Naive thymus-derived CD4-positive, alpha-beta T cell (primary cell): Measurements from ENCODE around the gene CA10. TPM values are rescaled to one million over a fixed set of nuclear protein-coding genes. Genes with fewer than 3 reads are reported as not detected.

ENCODE experiments used
- ATAC-seq: fragments of 150-1000 bp; cut with Tn5 transposase; 2 replicates; pipeline ENCODE4 v1.10.0; 2021; ENCODE audit warnings: mild to moderate bottlenecking, moderate library complexity
- CTCF ChIA-PET: fragments of 350-600 bp; sonication (Branson Sonifier 250); formaldehyde crosslinking; loops from one replicate; lab custom pipeline; 2021; ENCODE audit warnings: antibody characterized with exemption; lab: Charles Lee
- POLR2A ChIA-PET: fragments of 350-600 bp; sonication (Branson Sonifier 250); formaldehyde crosslinking; loops from one replicate; lab custom pipeline; 2021; ENCODE audit warnings: antibody characterized with exemption, inconsistent platforms; lab: Charles Lee
- DNase-seq, 9 donors: peaks; one replicate each; pipeline versions ENCODE4 v3.0.0 to v3.0.0-alpha.2; 2020 to 2022; ENCODE audit warnings: mixed read lengths in 1 of 9
- H3K27ac ChIP-seq: one replicate; pipeline ENCODE4 v1.7.0; 2013; ENCODE audit warnings: mild to moderate bottlenecking, low read depth, low read length, moderate library complexity
- H3K27me3 ChIP-seq, 2 donors: one replicate each; pipeline ENCODE4 v1.7.0; 2013; ENCODE audit warnings: low read length in 2 of 2, mild to moderate bottlenecking in 2 of 2, moderate library complexity in 2 of 2; ENCODE audit not compliant: control insufficient read depth in 2 of 2, insufficient read depth in 2 of 2
- H3K36me3 ChIP-seq, 3 experiments: 1 replicate in 2 of 3; 2 replicates in 1 of 3; pipeline ENCODE4 v1.7.0; 2013; ENCODE audit warnings: low read length in 3 of 3, mild to moderate bottlenecking in 3 of 3, moderate library complexity in 1 of 3; ENCODE audit not compliant: insufficient read depth in 3 of 3, control insufficient read depth in 2 of 3
- H3K4me1 ChIP-seq, 2 donors: one replicate each; pipeline ENCODE4 v1.7.0; 2013; ENCODE audit warnings: low read length in 2 of 2, mild to moderate bottlenecking in 2 of 2, moderate library complexity in 1 of 2; ENCODE audit not compliant: control insufficient read depth in 2 of 2, insufficient read depth in 2 of 2
- H3K4me3 ChIP-seq: 2 replicates; pipeline ENCODE4 v1.7.0; 2013; ENCODE audit warnings: mild to moderate bottlenecking, low read length
- H3K9me3 ChIP-seq, 3 experiments: 1 replicate in 2 of 3; 2 replicates in 1 of 3; pipeline ENCODE4 v1.7.0; 2013; ENCODE audit warnings: low read length in 3 of 3; ENCODE audit not compliant: control insufficient read depth in 2 of 3
- H3K27ac Mint-ChIP-seq, 9 donors: one replicate each; pipeline ENCODE4 v1.8.0; 2020 to 2022; ENCODE audit warnings: mixed read lengths in 9 of 9, mild to moderate bottlenecking in 8 of 9, moderate library complexity in 5 of 9, inconsistent platforms in 2 of 9
- H3K27me3 Mint-ChIP-seq, 5 donors: one replicate each; pipeline ENCODE4 v1.8.0; 2021 to 2022; ENCODE audit warnings: mixed read lengths in 5 of 5, mild to moderate bottlenecking in 1 of 5
- H3K36me3 Mint-ChIP-seq, 5 donors: one replicate each; pipeline ENCODE4 v1.8.0; 2020 to 2022; ENCODE audit warnings: mixed read lengths in 5 of 5, mild to moderate bottlenecking in 3 of 5, inconsistent platforms in 1 of 5
- H3K4me1 Mint-ChIP-seq, 7 donors: one replicate each; pipeline ENCODE4 v1.8.0; 2020 to 2022; ENCODE audit warnings: mixed read lengths in 7 of 7, mild to moderate bottlenecking in 3 of 7, inconsistent platforms in 1 of 7
- H3K4me3 Mint-ChIP-seq, 10 donors: one replicate each; pipeline ENCODE4 v1.8.0; 2020 to 2022; ENCODE audit warnings: mild to moderate bottlenecking in 10 of 10, mixed read lengths in 10 of 10, moderate library complexity in 6 of 10, inconsistent platforms in 2 of 10
- H3K9me3 Mint-ChIP-seq, 11 donors: one replicate each; pipeline ENCODE4 v1.8.0; 2020 to 2022; ENCODE audit warnings: mixed read lengths in 11 of 11, mild to moderate bottlenecking in 4 of 11, inconsistent platforms in 1 of 11, moderate library complexity in 1 of 11
- intact Hi-C, 2 donors: fragments of 100-400 bp; cut with micrococcal nuclease; formaldehyde crosslinking; loops; one replicate each; pipeline ENCODE4 v1.15.1; 2023
- polyA plus RNA-seq, 2 donors: library from polyadenylated mRNA; unstranded; fragments of 300-500 nt; fragmentation: Illumina TruSeq; gene quantifications; one replicate each; pipeline ENCODE4 v1.2.3, GENCODE V29; 2021
- total RNA-seq, 6 experiments: library from RNA in 5 of 6; stranded (reverse) in 5 of 6; gene quantifications; 1 replicate in 5 of 6; 2 replicates in 1 of 6; pipeline ENCODE4 v1.2.3 and lab custom pipeline; 2021 to 2026

CA10 gene
- total and polyA plus RNA-seq, 7 experiments from 2014 or later = not detected

DNA sequence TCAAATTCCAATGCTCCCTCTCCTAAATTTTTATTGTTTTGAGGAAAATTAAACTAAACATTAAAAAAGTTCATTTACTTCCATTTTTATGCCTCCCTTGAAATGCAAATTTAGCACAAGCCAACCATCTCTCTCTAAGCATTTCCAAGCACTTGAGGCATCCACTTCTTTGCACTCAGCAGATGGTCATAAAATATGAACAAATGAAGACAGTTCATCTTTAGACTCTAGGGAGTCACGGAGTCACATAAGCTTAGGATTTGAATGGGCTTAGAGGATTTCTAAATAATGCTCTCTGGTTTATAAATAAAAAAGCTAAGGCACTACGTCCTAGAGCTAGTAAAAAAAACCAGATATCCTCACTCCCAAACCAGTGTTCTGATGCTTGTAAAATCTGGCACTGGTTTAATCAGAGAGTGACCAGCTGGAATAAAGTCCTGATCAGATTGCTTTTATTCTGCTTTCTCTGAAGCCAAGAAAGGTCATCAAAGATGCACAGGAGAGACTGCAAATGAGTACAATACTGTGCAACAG lies 204.2 kb downstream of the CA10 start:
- H3K27ac Mint-ChIP-seq = no peak overlapping the region
- intact Hi-C loops = no loop called here

DNA sequence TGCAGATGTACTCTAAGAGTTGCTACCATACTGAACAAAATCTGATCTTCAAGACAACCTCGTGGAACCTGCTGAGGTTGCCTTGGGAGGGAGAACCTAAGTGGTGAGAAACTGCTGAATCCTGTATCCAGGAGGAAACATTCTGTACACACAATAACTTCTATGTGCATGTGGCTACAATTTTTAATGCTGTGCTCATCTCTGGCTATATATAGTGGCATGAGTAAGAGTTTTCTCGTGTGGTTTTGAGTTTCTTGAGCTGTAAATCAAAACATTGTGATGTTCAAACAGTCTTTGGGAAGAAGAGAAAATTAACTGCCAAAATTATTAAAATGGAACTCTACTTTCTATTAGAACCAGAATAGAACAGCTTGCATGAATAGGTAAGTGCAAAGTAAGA lies 206.8 kb downstream of the CA10 start:
- Mint-ChIP-seq H3K4me3 (no peak overlapping the region), H3K9me3 (peaks cover 0 to 7% (median 0%) of the 10 kb centered on the region in 11 donors), H3K36me3 (no peaks in the 10 kb centered on the region), H3K4me1 (no peaks in the 10 kb centered on the region), H3K27me3 (peaks cover 0 to 33% (median 21%) of the 10 kb centered on the region in 5 donors), H3K27ac (no peak overlapping the region)
- Histone ChIP-seq H3K27me3 (no peaks in the 10 kb centered on the region), H3K36me3 (no peaks in the 10 kb centered on the region), H3K4me1 (no peaks in the 10 kb centered on the region), H3K27ac (no peak overlapping the region), H3K4me3 (no peak overlapping the region), H3K9me3 (no peaks in the 10 kb centered on the region)
- ChIA-PET POLR2A (interaction anchor here (0.6 kb wide), 1 partner anchor 17 kb away, joined by 3 read pairs; no protein-coding TSS in a partner anchor), CTCF (no interaction called here)
- no peak for DNase-seq
- intact Hi-C loops = no loop called here
- ATAC-seq = no peak

More for the DNA sequence above, 204.2 kb downstream of the CA10 start:
- Mint-ChIP-seq H3K9me3 (peaks cover 0 to 7% (median 0%) of the 10 kb centered on the region in 11 donors), H3K27me3 (peaks cover 0 to 36% (median 16%) of the 10 kb centered on the region in 5 donors), H3K36me3 (no peaks in the 10 kb centered on the region), H3K4me3 (no peak overlapping the region), H3K4me1 (no peaks in the 10 kb centered on the region)
- no peak overlapping the region for H3K27ac ChIP-seq
- H3K36me3 ChIP-seq = no peaks in the 10 kb centered on the region
- no peaks in the 10 kb centered on the region for H3K4me1 ChIP-seq
- no peaks in the 10 kb centered on the region for H3K27me3 ChIP-seq
- ATAC-seq = no peak
- DNase-seq = no peak
- no peak overlapping the region for H3K4me3 ChIP-seq
- ChIA-PET POLR2A (no interaction called here), CTCF (no interaction called here)
- H3K9me3 ChIP-seq = no peaks in the 10 kb centered on the region

DNA sequence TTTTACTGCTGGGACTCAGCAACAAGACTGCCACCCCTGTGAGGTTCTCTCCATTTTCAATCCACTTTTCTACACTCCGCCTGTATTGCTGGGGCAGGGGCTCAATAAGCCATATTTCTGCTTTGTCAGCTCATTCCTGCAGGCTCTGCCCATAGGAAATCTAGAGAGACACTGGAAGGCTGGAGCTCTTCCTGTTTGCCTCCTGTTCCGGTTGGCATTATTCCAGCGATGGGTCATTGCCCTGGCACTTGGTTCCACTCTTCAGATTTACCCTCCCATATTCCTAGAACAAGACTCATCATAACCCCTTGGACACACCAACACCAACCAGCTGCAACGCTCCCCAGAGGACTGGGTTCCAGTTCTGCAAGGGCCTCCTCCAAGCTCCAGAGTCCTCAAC lies 210.4 kb downstream of the CA10 start:
- intact Hi-C loops = no loop called here
- no peak for ATAC-seq
- H3K4me3 ChIP-seq = no peak overlapping the region
- DNase-seq = no peak
- H3K9me3 ChIP-seq = no peaks in the 10 kb centered on the region
- no peaks in the 10 kb centered on the region for H3K27me3 ChIP-seq
- no peak overlapping the region for H3K27ac ChIP-seq
- H3K36me3 Mint-ChIP-seq = no peaks in the 10 kb centered on the region
- peaks cover 0 to 30% (median 16%) of the 10 kb centered on the region in 5 donors for H3K27me3 Mint-ChIP-seq
- CTCF ChIA-PET = no interaction called here
- POLR2A ChIA-PET = no interaction called here
- no peaks in the 10 kb centered on the region for H3K4me1 ChIP-seq
- no peak overlapping the region for H3K4me3 Mint-ChIP-seq
- H3K4me1 Mint-ChIP-seq = no peaks in the 10 kb centered on the region
- H3K9me3 Mint-ChIP-seq = peaks cover 0 to 7% (median 0%) of the 10 kb centered on the region in 11 donors
- no peak overlapping the region for H3K27ac Mint-ChIP-seq
- H3K36me3 ChIP-seq = no peaks in the 10 kb centered on the region

DNA sequence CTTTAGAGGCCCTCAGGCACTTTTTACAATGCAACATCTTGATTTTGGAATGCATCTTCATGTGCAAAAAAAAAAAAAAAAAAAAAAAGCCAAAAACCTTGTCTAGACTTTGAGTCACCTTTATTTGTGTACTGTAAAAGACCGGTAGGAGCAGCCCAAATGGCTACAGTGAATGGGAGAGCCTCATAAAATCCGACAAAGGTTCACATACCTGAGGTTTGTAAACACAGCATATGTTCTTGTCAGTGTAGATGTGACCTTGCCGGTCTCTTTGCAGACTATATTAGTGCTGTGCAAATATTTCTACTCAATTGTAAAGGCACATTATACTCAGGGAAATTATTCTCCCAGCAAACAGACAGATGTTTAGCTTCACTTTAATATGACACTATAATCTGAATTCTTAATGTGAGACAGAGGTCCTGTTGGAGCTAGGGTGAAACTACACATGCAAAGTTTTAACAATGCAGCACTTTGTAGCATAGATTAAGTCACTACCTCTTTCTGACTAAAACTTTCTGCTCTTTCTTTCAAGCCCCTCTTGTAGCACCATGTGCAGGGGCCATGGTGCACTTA lies 211.3 kb downstream of the CA10 start:
- Histone ChIP-seq H3K4me1 (no peaks in the 10 kb centered on the region), H3K27ac (no peak overlapping the region), H3K27me3 (no peaks in the 10 kb centered on the region), H3K4me3 (no peak overlapping the region), H3K9me3 (no peaks in the 10 kb centered on the region), H3K36me3 (no peaks in the 10 kb centered on the region)
- ATAC-seq (no peak), DNase-seq (no peak)
- ChIA-PET CTCF (no interaction called here), POLR2A (no interaction called here)
- H3K4me3 Mint-ChIP-seq = no peak overlapping the region
- intact Hi-C loops = no loop called here
- H3K27me3 Mint-ChIP-seq = peaks cover 0 to 34% (median 16%) of the 10 kb centered on the region in 5 donors
- peak overlapping the region in 1 of 9 donors; percentile 22 for H3K27ac Mint-ChIP-seq
- H3K9me3 Mint-ChIP-seq = peaks cover 0 to 7% (median 0%) of the 10 kb centered on the region in 11 donors
- H3K36me3 Mint-ChIP-seq = no peaks in the 10 kb centered on the region
- H3K4me1 Mint-ChIP-seq = no peaks in the 10 kb centered on the region

DNA sequence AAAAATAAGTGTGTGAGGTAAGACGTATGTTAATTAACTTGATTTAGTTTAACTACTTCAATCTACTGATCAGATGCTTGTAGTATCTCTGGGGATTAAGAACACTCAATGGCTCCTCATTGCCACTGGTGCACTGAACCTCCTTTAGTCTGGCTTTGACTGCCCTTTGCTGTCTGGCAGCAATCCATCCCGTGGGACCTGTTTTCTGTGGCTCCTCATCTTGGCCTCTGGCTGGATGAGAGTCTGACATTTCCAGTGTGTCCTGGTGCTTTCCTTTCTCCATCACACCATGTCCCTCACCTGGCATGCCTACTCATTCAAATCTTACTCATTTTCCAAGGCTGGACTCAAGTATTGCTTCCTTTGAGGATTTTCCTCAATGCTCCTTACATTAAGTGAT lies 212.2 kb downstream of the CA10 start:
- CTCF ChIA-PET = no interaction called here
- H3K4me1 Mint-ChIP-seq = no peaks in the 10 kb centered on the region
- peaks cover 0 to 34% (median 16%) of the 10 kb centered on the region in 5 donors for H3K27me3 Mint-ChIP-seq
- Histone ChIP-seq H3K27ac (no peak overlapping the region), H3K27me3 (no peaks in the 10 kb centered on the region), H3K9me3 (no peaks in the 10 kb centered on the region), H3K36me3 (no peaks in the 10 kb centered on the region), H3K4me3 (no peak overlapping the region), H3K4me1 (no peaks in the 10 kb centered on the region)
- DNase-seq = no peak
- peaks cover 0 to 5% (median 0%) of the 10 kb centered on the region in 11 donors for H3K9me3 Mint-ChIP-seq
- H3K27ac Mint-ChIP-seq = no peak overlapping the region
- no peak overlapping the region for H3K4me3 Mint-ChIP-seq
- POLR2A ChIA-PET = no interaction called here
- H3K36me3 Mint-ChIP-seq = no peaks in the 10 kb centered on the region
- intact Hi-C loops = no loop called here
- ATAC-seq = no peak

DNA sequence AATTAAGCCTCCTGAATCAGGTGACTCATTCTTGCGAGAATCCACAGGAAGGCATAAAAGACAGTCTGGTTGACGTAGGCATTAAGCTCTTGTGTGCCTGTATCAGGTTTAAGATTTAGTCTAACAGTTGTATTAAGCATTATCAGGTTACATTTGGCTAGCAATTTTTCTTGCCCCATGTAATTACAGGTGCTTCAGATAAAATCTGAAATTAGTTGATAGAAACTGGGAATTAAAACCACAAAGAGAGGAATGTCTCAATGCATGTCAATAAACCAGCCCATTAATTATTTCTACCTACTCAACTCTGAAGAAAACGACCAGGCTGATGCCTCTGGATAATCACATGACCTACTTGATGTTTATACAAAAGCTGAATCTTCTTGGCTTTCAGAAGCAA lies 217.2 kb downstream of the CA10 start:
- H3K27me3 ChIP-seq = no peaks in the 10 kb centered on the region

DNA sequence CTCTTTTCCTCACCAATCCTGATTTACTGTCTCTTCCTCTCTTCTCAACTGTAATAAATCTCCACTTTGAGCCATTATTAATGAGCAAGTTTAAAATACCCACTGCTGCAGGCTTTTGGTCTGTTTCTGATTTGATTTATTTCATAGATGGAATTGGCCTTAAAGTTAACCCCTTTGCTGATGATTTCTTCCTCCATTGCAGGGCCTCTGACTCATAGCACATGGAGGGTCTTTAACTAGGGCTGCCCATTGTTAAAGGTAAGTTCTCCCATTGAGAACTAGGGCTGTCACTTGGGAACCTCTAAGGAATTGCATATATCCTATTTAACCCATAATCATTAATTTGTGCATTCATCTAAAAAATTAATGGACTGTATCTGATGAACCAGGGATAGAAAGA lies 221.2 kb downstream of the CA10 start:
- Histone ChIP-seq H3K9me3 (no peaks in the 10 kb centered on the region), H3K4me1 (no peaks in the 10 kb centered on the region), H3K4me3 (no peak overlapping the region), H3K27ac (no peak overlapping the region), H3K27me3 (no peaks in the 10 kb centered on the region), H3K36me3 (no peaks in the 10 kb centered on the region)
- DNase-seq (no peak), ATAC-seq (no peak)
- no peaks in the 10 kb centered on the region for H3K36me3 Mint-ChIP-seq
- no peak overlapping the region for H3K27ac Mint-ChIP-seq
- H3K27me3 Mint-ChIP-seq = peaks cover 0 to 16% (median 6%) of the 10 kb centered on the region in 5 donors
- intact Hi-C loops = no loop called here
- H3K9me3 Mint-ChIP-seq = peaks cover 0 to 4% (median 0%) of the 10 kb centered on the region in 11 donors
- CTCF ChIA-PET = no interaction called here
- no peak overlapping the region for H3K4me3 Mint-ChIP-seq
- POLR2A ChIA-PET = no interaction called here
- no peaks in the 10 kb centered on the region for H3K4me1 Mint-ChIP-seq

More for the DNA sequence above, 217.2 kb downstream of the CA10 start:
- H3K9me3 Mint-ChIP-seq = peaks cover 0 to 3% (median 0%) of the 10 kb centered on the region in 11 donors
- intact Hi-C loops = no loop called here
- no peak for DNase-seq
- no peaks in the 10 kb centered on the region for H3K9me3 ChIP-seq
- POLR2A ChIA-PET = interaction anchor here (0.7 kb wide), 1 partner anchor 67 kb away, joined by 3 read pairs; no protein-coding TSS in a partner anchor
- H3K4me3 ChIP-seq = no peak overlapping the region
- no peak overlapping the region for H3K27ac Mint-ChIP-seq
- H3K4me1 Mint-ChIP-seq = no peaks in the 10 kb centered on the region
- no peak overlapping the region for H3K4me3 Mint-ChIP-seq
- H3K27me3 Mint-ChIP-seq = peaks cover 0 to 23% (median 6%) of the 10 kb centered on the region in 5 donors
- no peak for ATAC-seq
- H3K36me3 Mint-ChIP-seq = no peaks in the 10 kb centered on the region
- H3K4me1 ChIP-seq = no peaks in the 10 kb centered on the region
- H3K36me3 ChIP-seq = no peaks in the 10 kb centered on the region
- CTCF ChIA-PET = no interaction called here
- no peak overlapping the region for H3K27ac ChIP-seq
